Neural cell (in vitro differentiated cells): ENCODE measurements around the gene PTCD1. TPM values are rescaled to one million over a fixed set of nuclear protein-coding genes. Genes with fewer than 3 reads are reported as not detected.

ENCODE experiments used
- H2AFZ ChIP-seq: fragments of 200-600, 300-800 bp; sonication (generic), shearing (Covaris generic); 2 replicates; pipeline ENCODE4 v1.6.0; 2014; ENCODE audit warnings: low read depth, mild to moderate bottlenecking, antibody characterized with exemption, low read length, moderate library complexity
- H3F3A ChIP-seq: fragments of 200-600 bp; shearing (Covaris generic); 2 replicates; pipeline ENCODE4 v1.6.1; 2016; ENCODE audit warnings: mild to moderate bottlenecking, moderate library complexity, mixed read lengths, antibody characterized with exemption, low read length; ENCODE audit not compliant: insufficient read depth, poor library complexity, severe bottlenecking
- H3K27ac ChIP-seq: fragments of 200-600, 300-800 bp; sonication (generic), shearing (Covaris generic); 2 replicates; pipeline ENCODE4 v1.5.1; 2014; ENCODE audit warnings: mild to moderate bottlenecking, low read length, moderate library complexity
- H3K27me3 ChIP-seq: fragments of 300-800, 200-600 bp; sonication (generic), shearing (Covaris generic); 2 replicates; pipeline ENCODE4 v1.6.0; 2014; ENCODE audit warnings: mild to moderate bottlenecking, low read depth, low read length, moderate library complexity; ENCODE audit not compliant: insufficient read depth
- H3K36me3 ChIP-seq: fragments of 300-800, 200-600 bp; sonication (generic), shearing (Covaris generic); 2 replicates; pipeline ENCODE4 v1.5.1; 2014; ENCODE audit warnings: mild to moderate bottlenecking, antibody characterized with exemption, low read length, moderate library complexity; ENCODE audit not compliant: insufficient read depth
- H3K4me2 ChIP-seq: fragments of 300-800, 200-600 bp; sonication (generic), shearing (Covaris generic); 2 replicates; pipeline ENCODE4 v1.6.0; 2014; ENCODE audit warnings: mild to moderate bottlenecking, low read length
- H3K4me3 ChIP-seq: fragments of 300-800, 200-600 bp; sonication (generic), shearing (Covaris generic); 2 replicates; pipeline ENCODE4 v1.5.1; 2014; ENCODE audit warnings: mild to moderate bottlenecking, low read length, moderate library complexity
- H3K79me2 ChIP-seq: fragments of 200-600 bp; shearing (Covaris generic); replicated peaks from 2 replicates; pipeline ENCODE4 v1.6.0; 2014; ENCODE audit warnings: mild to moderate bottlenecking, low read length, moderate library complexity; ENCODE audit not compliant: insufficient read depth
- H3K9ac ChIP-seq: fragments of 300-800, 200-600 bp; sonication (generic), shearing (Covaris generic); 2 replicates; pipeline ENCODE4 v1.6.1; 2016; ENCODE audit warnings: mild to moderate bottlenecking, low read length, mixed read lengths
- H3K9me2 ChIP-seq: fragments of 200-600 bp; shearing (Covaris generic); 2 replicates; pipeline ENCODE4 v1.6.1; 2016; ENCODE audit warnings: mild to moderate bottlenecking, low read length, mixed read lengths; ENCODE audit not compliant: insufficient read depth
- H3K9me3 ChIP-seq: fragments of 200-600, 300-800 bp; sonication (generic), shearing (Covaris generic); 2 replicates; pipeline ENCODE4 v1.6.1; 2016; ENCODE audit warnings: mild to moderate bottlenecking, mixed run types, low read length, moderate library complexity, mixed read lengths
- H4K20me1 ChIP-seq: fragments of 200-600 bp; shearing (Covaris generic); 2 replicates; pipeline ENCODE4 v1.6.1; 2016; ENCODE audit warnings: mild to moderate bottlenecking, mixed run types; ENCODE audit not compliant: insufficient read depth
- EP300 ChIP-seq: fragments of 450-650 bp; conservative IDR thresholded peaks from 2 replicates; pipeline ENCODE4 v1.6.1; 2014; ENCODE audit warnings: antibody characterized with exemption, mild to moderate bottlenecking, moderate library complexity; ENCODE audit not compliant: poor library complexity, severe bottlenecking
- EZH2 ChIP-seq: fragments of 200-600, 300-800 bp; shearing (Covaris generic), sonication (generic); IDR thresholded peaks from 2 replicates; pipeline ENCODE4 v1.6.1; 2014; ENCODE audit warnings: antibody characterized with exemption, low read length, borderline replicate concordance, mild to moderate bottlenecking; ENCODE audit not compliant: insufficient read depth, poor library complexity, severe bottlenecking
- MXI1 ChIP-seq: fragments of 450-650 bp; conservative IDR thresholded peaks from 2 replicates; pipeline ENCODE4 v1.6.1; 2014; ENCODE audit warnings: antibody characterized with exemption, mild to moderate bottlenecking; ENCODE audit not compliant: poor library complexity, severe bottlenecking
- POLR2AphosphoS5 ChIP-seq: IDR thresholded peaks from 2 replicates; pipeline ENCODE4 v1.6.1; 2012
- RAD21 ChIP-seq: fragments of 450-650 bp; conservative IDR thresholded peaks from 2 replicates; pipeline ENCODE4 v1.6.1; 2014; ENCODE audit warnings: antibody characterized with exemption, mild to moderate bottlenecking, moderate library complexity
- REST ChIP-seq: IDR thresholded peaks from 2 replicates; pipeline ENCODE4 v1.6.1; 2012; ENCODE audit warnings: borderline replicate concordance
- SMC3 ChIP-seq: fragments of 450-650 bp; conservative IDR thresholded peaks from 2 replicates; pipeline ENCODE4 v1.6.1; 2014; ENCODE audit warnings: antibody characterized with exemption, mild to moderate bottlenecking, moderate library complexity; ENCODE audit not compliant: poor library complexity
- TAF1 ChIP-seq: IDR thresholded peaks from 2 replicates; pipeline ENCODE4 v1.6.1; 2012; ENCODE audit warnings: low read depth
- polyA plus RNA-seq: library from polyadenylated mRNA; depleted of rRNA; stranded (reverse); fragments of >200 nt; gene quantifications from 2 replicates; pipeline ENCODE4 v1.2.3, GENCODE V29; 2014
- TF ChIP-seq, protein P1 (sequence below): fragments of 450-650 bp; IDR thresholded peaks from 2 replicates; pipeline ENCODE4 v1.5.1; 2014; ENCODE audit warnings: antibody characterized with exemption, mild to moderate bottlenecking, moderate library complexity; ENCODE audit not compliant: poor library complexity, severe bottlenecking

The PTCD1 gene
- polyA plus RNA-seq, 1 donor from 2014 or later, result 4.0 TPM

DNA sequence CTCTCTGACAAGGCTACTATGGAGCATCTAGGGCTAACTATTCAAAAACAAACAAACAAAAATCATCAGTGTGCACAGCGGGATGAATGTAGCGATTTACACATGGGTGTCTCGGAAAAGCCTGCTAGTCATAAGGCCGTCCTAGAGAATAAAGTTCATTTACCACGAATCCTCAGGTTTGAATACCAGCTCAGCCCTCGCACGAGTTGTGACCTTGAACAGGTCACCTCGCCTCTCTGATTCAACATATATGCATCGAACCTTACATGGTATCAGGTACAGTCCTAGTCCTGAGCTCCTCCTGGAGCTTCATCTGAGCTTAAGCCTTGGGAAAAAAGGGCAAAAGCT, 26.8 kb upstream of the PTCD1 start:
- Histone ChIP-seq H3F3A (no peaks in the 10 kb centered on the region), H2AFZ (peak overlapping the region; percentile 92), H3K9me2 (no peaks in the 10 kb centered on the region), H3K9me3 (no peaks in the 10 kb centered on the region), H3K36me3 (no peaks in the 10 kb centered on the region), H3K79me2 (peaks cover 49% of the 10 kb centered on the region), H3K4me3 (peak overlapping the region; percentile 85), H3K27ac (peak overlapping the region; percentile 75), H4K20me1 (no peaks in the 10 kb centered on the region), H3K4me2 (peak overlapping the region; percentile 97), H3K27me3 (no peaks in the 10 kb centered on the region), H3K9ac (peak overlapping the region; percentile 87)
- no peak for TF ChIP-seq EZH2
- no peak for TF ChIP-seq REST
- TF ChIP-seq MXI1, result no peak
- TF ChIP-seq RAD21, result no peak
- TF ChIP-seq POLR2AphosphoS5, result no peak
- no peak for TF ChIP-seq TAF1
- no peak for TF ChIP-seq EP300
- no peak for TF ChIP-seq SMC3

DNA sequence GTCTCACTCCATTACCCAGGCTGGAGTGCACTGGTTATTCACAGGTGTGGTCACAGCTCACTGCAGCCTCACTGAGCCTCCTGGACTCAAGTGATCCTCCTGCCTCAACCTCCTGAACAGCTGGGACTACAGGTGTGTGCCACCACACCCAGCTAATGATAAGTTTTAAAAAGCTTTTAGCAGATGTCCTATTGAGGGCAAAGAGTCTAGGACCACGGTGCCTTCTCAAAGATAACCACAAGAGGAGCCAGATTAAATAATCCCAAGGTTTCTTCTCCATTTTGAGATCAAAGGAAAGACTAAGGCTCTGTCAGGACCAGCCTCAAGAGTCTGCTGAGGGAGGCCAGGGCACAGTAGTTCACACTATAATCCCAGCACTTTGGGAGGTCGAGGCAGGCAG, 22.6 kb upstream of the PTCD1 start:
- Histone ChIP-seq H3K9me3 (no peaks in the 10 kb centered on the region), H3K4me2 (no peak overlapping the region), H3K36me3 (no peaks in the 10 kb centered on the region), H3K9me2 (no peaks in the 10 kb centered on the region), H3F3A (no peaks in the 10 kb centered on the region), H3K27me3 (no peaks in the 10 kb centered on the region), H3K79me2 (peaks cover 48% of the 10 kb centered on the region), H3K9ac (no peak overlapping the region), H4K20me1 (no peaks in the 10 kb centered on the region), H3K4me3 (no peak overlapping the region), H3K27ac (no peak overlapping the region), H2AFZ (no peak overlapping the region)
- TF ChIP-seq, protein P1, sequence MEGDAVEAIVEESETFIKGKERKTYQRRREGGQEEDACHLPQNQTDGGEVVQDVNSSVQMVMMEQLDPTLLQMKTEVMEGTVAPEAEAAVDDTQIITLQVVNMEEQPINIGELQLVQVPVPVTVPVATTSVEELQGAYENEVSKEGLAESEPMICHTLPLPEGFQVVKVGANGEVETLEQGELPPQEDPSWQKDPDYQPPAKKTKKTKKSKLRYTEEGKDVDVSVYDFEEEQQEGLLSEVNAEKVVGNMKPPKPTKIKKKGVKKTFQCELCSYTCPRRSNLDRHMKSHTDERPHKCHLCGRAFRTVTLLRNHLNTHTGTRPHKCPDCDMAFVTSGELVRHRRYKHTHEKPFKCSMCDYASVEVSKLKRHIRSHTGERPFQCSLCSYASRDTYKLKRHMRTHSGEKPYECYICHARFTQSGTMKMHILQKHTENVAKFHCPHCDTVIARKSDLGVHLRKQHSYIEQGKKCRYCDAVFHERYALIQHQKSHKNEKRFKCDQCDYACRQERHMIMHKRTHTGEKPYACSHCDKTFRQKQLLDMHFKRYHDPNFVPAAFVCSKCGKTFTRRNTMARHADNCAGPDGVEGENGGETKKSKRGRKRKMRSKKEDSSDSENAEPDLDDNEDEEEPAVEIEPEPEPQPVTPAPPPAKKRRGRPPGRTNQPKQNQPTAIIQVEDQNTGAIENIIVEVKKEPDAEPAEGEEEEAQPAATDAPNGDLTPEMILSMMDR, result no peak
- TF ChIP-seq EZH2 (no peak), POLR2AphosphoS5 (no peak), MXI1 (no peak), SMC3 (no peak), EP300 (no peak), REST (no peak), TAF1 (no peak), RAD21 (no peak)
